ENCODE data around the gene KRTAP5-7.
"Not testable (repeated sequence)": the region's sequence is repeated elsewhere in the genome, so short reads cannot be mapped to it uniquely, and the experiment has no call there.

KRTAP5-7 gene

DNA sequence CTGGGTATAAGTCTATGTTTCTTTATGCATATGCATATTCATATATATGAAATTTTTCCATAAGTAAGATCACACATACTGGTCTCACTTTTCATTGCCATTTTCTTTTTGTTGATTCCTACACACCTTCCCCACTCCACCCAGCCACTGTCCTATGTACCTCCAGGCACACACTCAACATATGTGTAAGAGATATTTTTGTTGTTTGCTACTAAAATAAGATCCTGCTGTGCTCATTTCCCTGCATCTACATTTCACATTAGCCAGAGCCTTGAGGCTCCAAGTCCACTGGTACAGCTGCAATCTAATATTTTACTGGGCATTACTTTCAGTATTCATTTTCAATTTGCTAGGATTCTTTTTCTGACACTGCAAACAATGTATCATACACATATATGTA lies 30.2 kb downstream of the KRTAP5-7 start:
- no peak for DNase-seq (ENCODE audit: low read depth)

GRCh38 chr11:71558996-71559395 lies 31.9 kb downstream of the KRTAP5-7 start:
- DNase-seq (ENCODE audit: low read depth): no peak

- no peak for DNase-seq (ENCODE audit: low read depth)
Observed at GRCh38 chr11:71562120-71562519, 35.1 kb downstream of the KRTAP5-7 start.

- DNase-seq (ENCODE audit: low read depth): peak; percentile 70
Observed at GRCh38 chr11:71563406-71563805, 36.3 kb downstream of the KRTAP5-7 start.

- no peak for DNase-seq (ENCODE audit: low read depth)
Observed at GRCh38 chr11:71564430-71564829, 37.4 kb downstream of the KRTAP5-7 start.

DNA sequence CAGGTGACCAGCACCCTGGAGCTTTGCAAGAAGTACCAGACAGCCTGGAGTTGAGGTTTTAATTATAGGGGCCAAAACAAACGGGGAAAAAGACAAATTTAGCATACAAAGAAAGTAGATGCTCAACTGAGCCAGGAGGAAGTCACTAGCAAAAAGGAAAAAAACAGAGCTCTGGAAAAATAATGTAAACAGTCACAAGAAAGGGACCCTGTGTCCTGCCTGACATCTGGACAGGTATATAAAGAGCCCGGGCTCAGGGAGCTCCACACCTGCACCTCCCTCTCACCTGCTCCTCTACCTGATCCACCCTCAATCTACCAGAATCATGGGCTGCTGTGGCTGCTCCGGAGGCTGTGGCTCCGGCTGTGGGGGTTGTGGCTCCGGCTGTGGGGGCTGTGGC lies 38.2 kb downstream of the KRTAP5-7 start, which contains the start of gene KRTAP5-10:
TSS of gene KRTAP5-10 (plus strand) at position 301 of the 400 bp plus-strand sequence. CDS start at position 326, 25 bp downstream.
- no peak for DNase-seq (ENCODE audit: low read depth)

DNA sequence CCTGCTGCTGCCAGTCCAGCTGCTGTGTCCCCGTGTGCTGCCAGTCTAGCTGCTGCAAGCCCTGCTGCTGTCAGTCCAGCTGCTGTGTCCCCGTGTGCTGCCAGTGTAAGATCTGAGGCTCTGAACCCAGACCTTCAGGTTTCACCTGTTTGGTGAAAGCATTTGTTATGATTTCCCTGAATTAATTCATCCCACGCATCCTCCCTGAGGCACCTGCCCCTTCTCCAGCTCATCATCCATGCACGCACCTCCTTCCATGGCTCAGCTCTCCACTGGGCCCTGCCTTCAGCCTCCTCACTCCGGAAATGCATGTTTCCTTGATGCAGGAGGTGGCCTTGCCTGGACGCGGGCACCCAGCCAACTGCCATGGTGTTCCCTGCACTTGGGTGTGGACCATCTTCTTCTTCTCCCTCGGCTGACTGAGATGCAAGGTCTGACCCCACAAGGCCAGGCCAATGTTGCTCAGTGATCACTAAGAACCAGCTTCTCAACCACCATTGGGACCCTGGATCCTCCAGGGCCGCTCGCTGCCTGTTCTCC lies 39.1 kb downstream of the KRTAP5-7 start:
- no peak for DNase-seq (ENCODE audit: low read depth)

GRCh38 chr11:71566626-71567599 lies 39.8 kb downstream of the KRTAP5-7 start:
- DNase-seq (ENCODE audit: low read depth): not testable (repeated sequence)

- DNase-seq (ENCODE audit: low read depth): not testable (repeated sequence)
Observed at GRCh38 chr11:71567633-71568032, 40.6 kb downstream of the KRTAP5-7 start.

DNA sequence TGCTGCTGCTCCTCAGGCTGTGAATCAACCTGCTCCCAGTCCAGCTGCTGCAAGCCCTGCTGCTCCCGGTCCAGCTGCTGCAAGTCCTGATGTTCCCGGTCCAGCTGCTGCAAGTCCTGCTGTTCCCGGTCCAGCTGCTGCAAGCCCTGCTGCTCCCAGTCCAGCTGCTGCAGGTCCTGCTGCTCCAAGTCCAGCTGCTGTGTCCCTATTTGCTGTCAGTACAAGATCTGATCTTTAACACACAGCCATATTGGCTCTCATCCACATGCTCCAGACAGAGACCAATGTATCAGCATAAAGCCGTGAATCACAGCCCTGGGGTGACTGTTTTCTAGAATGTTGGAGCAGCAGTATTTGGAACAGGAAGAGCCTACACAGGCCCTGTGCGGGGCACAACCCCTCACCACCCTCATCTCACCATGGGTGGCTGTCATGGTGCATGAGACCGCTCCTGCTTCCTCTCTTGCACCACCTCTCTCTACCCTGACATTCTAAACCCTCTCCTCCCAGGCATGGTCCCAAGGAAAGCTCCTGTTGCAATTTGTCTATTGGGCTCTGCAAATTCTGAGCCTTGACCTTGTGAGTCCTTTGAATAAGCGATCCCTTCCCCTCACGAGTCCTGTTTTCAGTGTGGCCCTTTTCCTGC lies 41.8 kb downstream of the KRTAP5-7 start:
- no peak for DNase-seq (ENCODE audit: low read depth)

- DNase-seq (ENCODE audit: low read depth): not testable (repeated sequence)
Observed at GRCh38 chr11:71571101-71571850, 44.2 kb downstream of the KRTAP5-7 start.

DNA sequence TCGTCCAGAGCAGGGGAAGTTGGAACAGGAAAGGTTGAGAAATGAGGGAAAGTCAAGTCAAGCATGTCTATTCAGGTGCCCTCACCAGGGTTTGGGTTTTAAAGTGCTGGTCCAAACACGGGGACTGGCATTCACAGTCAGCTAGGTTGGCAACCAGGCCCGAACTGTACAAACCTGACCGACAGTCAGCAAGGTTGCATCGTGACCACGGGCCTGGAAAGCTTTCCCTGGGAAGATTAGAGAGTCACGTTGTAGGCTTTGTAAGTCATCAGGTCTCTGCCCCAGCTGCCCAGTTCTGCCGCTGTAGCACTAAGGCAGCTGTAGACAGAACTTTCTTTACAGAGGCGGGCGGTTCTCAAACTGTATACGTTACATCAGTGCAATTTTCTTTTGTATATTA lies 45.7 kb downstream of the KRTAP5-7 start:
- no peak for DNase-seq (ENCODE audit: low read depth)

DNA sequence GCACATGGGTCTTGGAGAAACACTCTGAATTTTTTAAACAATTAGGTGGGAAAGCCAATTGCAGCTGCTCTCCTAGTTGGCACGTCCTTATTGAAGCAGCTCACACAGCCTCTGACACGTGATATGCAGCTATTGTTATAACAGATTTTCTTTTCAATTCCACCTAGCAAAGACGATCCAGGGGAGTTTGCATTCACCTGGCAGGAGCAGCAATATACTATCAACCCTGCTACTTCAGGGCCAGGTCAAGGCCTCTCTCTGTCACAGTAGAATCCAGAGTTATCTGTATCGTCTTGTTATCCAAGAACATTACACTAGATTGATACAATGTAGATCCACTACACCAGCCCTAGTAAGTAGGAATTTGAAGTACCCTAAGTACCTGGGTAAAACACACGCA lies 47.4 kb downstream of the KRTAP5-7 start:
- DNase-seq (ENCODE audit: low read depth): no peak

- no peak for DNase-seq (ENCODE audit: low read depth)
Observed at GRCh38 chr11:71575723-71576424, 48.8 kb downstream of the KRTAP5-7 start.

- DNase-seq (ENCODE audit: low read depth): not testable (repeated sequence)
Observed at GRCh38 chr11:71576688-71577465, 49.8 kb downstream of the KRTAP5-7 start.

- no peak for DNase-seq (ENCODE audit: low read depth)
Observed at GRCh38 chr11:71577469-71578004, 50.5 kb downstream of the KRTAP5-7 start.
